Esophagus (tissue), 2 donors: ENCODE measurements around the gene FUNDC1. TPM values are rescaled to one million over a fixed set of nuclear protein-coding genes. Genes with fewer than 3 reads are reported as not detected.
"Not testable (repeated sequence)": the region's sequence is repeated elsewhere in the genome, so short reads cannot be mapped to it uniquely, and the experiment has no call there.

Experiments used
- H3K27ac ChIP-seq, 2 donors: one replicate each; pipeline ENCODE4 v1.5.1; 2013; ENCODE audit warnings: low read depth in 2 of 2, mild to moderate bottlenecking in 2 of 2, inconsistent platforms in 1 of 2, low read length in 1 of 2, moderate library complexity in 1 of 2
- H3K27me3 ChIP-seq, 2 donors: one replicate each; pipeline ENCODE4 v1.6.1; 2013; ENCODE audit warnings: low read length in 2 of 2, control low read depth in 1 of 2, mild to moderate bottlenecking in 1 of 2; ENCODE audit not compliant: insufficient read depth in 2 of 2, control insufficient read depth in 1 of 2
- H3K36me3 ChIP-seq, 2 donors: one replicate each; pipeline ENCODE4 v1.6.1; 2013; ENCODE audit warnings: low read length in 1 of 2; ENCODE audit not compliant: control insufficient read depth in 2 of 2, insufficient read depth in 2 of 2
- H3K4me1 ChIP-seq, 2 donors: one replicate each; pipeline ENCODE4 v1.6.1; 2013; ENCODE audit warnings: low read length in 1 of 2; ENCODE audit not compliant: control insufficient read depth in 2 of 2, insufficient read depth in 2 of 2
- H3K4me3 ChIP-seq, 2 donors: one replicate each; pipeline ENCODE4 v1.5.1; 2013; ENCODE audit warnings: low read length in 2 of 2, mild to moderate bottlenecking in 2 of 2, low read depth in 1 of 2, moderate library complexity in 1 of 2
- H3K9me3 ChIP-seq, 2 donors: one replicate each; pipeline ENCODE4 v1.6.1; 2013; ENCODE audit warnings: mild to moderate bottlenecking in 2 of 2, low read depth in 1 of 2, low read length in 1 of 2, moderate library complexity in 1 of 2; ENCODE audit not compliant: control insufficient read depth in 2 of 2, insufficient read depth in 1 of 2
- WGBS, 2 donors: extraction: QIAGEN DNeasy Blood & Tissue Kit; methylation state at CpG; one replicate each; pipeline ENCODE4 v1.1.7; 2013; 5-methylcytosine and 5-hydroxymethylcytosine counted together
- polyA plus RNA-seq, 2 donors: library from polyadenylated mRNA; stranded (reverse); fragments of 200-250 nt; gene quantifications; one replicate each; pipeline ENCODE4 v1.2.3, GENCODE V29; 2013
- donor health status: healthy with polysubstance abuse.
- donor health status: Bipolar disorder and iron deficiency.

Gene FUNDC1, protein sequence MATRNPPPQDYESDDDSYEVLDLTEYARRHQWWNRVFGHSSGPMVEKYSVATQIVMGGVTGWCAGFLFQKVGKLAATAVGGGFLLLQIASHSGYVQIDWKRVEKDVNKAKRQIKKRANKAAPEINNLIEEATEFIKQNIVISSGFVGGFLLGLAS
- 10 to 100 TPM; 15.8 to 20.0 TPM for polyA plus RNA-seq

DNA sequence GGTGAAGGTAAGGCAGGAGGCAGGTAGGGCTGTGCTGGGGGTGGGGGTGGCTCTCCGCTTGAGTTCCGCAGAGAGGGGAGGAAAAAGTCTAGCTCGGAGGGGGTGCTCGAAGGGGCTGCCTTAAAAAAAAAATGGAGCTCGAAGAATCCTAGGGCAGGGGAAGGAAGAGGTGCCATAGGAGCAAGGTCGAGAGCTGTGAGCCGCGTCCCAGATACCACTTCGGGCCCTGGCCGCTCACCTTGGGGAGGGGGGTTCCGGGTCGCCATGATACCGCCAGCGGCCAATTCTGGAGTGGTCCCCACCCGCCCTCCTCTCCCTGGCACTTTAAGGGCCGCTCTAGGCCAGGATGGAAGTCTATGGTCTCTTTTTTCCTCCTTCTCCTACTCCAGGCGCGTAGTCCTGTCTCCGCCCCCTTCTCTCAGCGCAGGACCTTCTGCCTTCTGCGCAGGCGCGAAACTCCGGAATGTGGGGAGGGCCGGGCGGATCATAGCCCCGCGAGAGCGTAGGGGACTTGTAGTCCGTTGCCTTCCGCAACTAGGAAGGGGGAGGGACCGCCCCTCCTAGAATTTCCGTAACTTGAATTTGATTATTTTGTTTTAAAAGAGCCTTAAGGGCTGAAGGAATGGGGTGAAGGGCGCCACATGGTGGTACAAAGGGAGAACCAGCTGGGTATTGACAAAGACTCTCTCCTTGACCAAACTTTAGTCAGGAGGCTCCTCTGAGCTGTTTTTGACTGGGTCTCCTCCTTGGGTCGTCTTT lies at the start of gene FUNDC1:
Gene FUNDC1 (minus strand): TSS at position 293 of the 759 bp plus-strand sequence. CDS start 27 bp downstream, at position 266.
- peak within 1 kb of the TSS; percentile 71 to 74 for H3K4me3 ChIP-seq
- H3K27ac ChIP-seq: peak within 1 kb of the TSS; percentile 62 to 67
- H3K9me3 ChIP-seq: no peaks in the 10 kb centered on the region
- no peaks in the 10 kb centered on the region for H3K27me3 ChIP-seq
- H3K4me1 ChIP-seq: no peaks in the 10 kb centered on the region
- no peaks in the 10 kb centered on the region for H3K36me3 ChIP-seq
- WGBS, 2 donors: 0 to 4% methylated on average over 29 to 35 of the region's 35 CpGs

DNA sequence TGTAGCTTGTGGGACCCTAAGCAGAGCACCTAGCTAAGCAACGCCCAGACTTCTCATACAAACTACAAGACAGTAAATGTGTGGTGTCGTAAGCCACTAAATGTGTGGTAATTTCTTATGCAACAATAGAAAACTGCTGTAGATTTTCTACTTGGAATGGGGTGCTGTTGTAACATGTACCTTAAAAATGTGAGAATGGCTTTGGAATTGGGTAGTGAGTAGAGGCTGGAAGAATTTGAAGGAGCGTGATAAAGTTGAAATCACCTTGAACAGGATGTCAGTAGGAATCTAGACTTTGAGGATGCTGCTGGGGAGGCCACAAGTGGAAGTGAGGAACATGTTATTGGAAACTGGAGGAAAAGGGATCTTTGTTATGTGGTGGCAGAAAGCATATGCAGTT lies 43.2 kb upstream of the FUNDC1 start:
- Histone ChIP-seq H3K4me1 (no peaks in the 10 kb centered on the region), H3K9me3 (no peaks in the 10 kb centered on the region), H3K27me3 (no peaks in the 10 kb centered on the region), H3K36me3 (no peaks in the 10 kb centered on the region), H3K4me3 (no peak overlapping the region), H3K27ac (no peak overlapping the region)
- 70 to 81% methylated on average over 3 of the region's 3 CpGs for WGBS, 2 donors

DNA sequence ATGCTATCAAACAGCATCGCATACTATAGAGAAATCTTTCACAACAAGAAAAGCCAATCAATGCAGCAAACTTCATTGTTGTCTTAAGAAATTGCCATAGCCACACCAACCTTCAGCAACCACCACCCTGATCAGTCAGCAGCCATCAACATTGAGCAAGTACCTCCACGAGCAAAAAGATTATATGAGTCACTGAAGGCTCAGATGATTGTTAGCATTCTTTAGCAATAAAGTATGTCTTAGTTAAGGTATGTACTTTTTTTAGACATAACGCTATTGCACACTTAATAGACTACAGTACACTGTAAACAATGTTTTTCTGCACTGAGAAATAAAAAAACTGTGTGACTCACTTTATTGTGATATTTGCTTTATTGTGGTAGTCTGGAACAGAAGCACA lies 37.8 kb upstream of the FUNDC1 start:
- Histone ChIP-seq H3K27ac (no peak overlapping the region), H3K27me3 (no peaks in the 10 kb centered on the region), H3K4me3 (no peak overlapping the region), H3K36me3 (no peaks in the 10 kb centered on the region), H3K9me3 (no peaks in the 10 kb centered on the region), H3K4me1 (no peaks in the 10 kb centered on the region)
- 57 to 61% methylated on average over 3 of the region's 3 CpGs for WGBS, 2 donors

DNA sequence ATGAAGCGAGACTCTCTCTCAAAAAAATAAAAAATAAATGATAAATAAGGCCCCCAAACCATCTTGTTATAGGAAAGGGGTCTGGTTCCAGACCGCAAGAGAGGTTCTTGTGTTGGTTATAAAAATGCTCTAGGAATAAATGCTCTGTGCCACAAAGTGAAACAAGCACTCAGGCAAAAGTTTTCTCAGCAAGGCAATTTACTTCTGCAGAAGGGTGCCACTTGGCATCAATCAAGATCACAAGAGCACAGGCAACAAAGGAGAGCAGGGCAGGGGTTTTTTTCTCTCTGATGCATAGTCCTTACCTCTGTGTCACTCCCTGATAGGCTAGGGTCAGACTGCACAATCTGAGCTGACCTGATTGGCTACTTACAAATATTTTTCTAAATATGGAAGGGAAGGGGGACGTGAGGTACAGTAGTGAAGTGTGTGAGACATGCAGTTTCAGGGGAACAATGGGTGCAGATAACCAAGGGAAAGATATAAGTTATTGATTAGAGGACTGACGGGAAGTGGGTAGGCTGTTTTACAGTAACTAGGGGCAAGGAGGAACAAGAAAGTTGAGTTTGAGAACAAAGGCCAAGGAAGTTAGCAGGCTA lies 29.8 kb upstream of the FUNDC1 start:
- Histone ChIP-seq H3K27me3 (no peaks in the 10 kb centered on the region), H3K4me1 (no peaks in the 10 kb centered on the region), H3K4me3 (no peak overlapping the region), H3K27ac (no peak overlapping the region), H3K36me3 (no peaks in the 10 kb centered on the region), H3K9me3 (peaks cover 2 to 4% of the 10 kb centered on the region in 2 donors)
- 84 to 93% methylated on average over 4 of the region's 4 CpGs for WGBS, 2 donors

DNA sequence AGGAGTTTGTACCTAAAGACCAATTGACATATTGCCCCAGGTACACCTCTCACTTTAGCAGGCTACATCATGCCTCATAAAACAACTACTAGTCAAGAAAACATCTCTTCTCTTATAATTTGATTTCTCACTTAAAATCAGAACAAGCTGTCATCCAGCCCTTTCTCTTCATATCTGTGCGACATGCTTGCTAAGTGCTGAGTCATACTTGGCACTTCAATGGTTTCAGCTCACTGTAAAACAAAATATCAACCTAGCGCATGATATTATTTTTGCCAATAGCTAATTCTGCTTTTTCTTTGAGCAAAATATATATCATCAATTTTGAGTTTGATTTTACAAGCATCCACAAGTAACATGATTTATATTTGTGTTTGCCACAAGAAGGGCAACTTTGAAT lies 27.9 kb upstream of the FUNDC1 start:
- Histone ChIP-seq H3K27me3 (no peaks in the 10 kb centered on the region), H3K27ac (no peak overlapping the region), H3K4me1 (no peaks in the 10 kb centered on the region), H3K36me3 (no peaks in the 10 kb centered on the region), H3K9me3 (peaks cover 2 to 4% of the 10 kb centered on the region in 2 donors), H3K4me3 (no peak overlapping the region)
- WGBS, 2 donors: 31 to 61% methylated on average over 2 of the region's 2 CpGs

DNA sequence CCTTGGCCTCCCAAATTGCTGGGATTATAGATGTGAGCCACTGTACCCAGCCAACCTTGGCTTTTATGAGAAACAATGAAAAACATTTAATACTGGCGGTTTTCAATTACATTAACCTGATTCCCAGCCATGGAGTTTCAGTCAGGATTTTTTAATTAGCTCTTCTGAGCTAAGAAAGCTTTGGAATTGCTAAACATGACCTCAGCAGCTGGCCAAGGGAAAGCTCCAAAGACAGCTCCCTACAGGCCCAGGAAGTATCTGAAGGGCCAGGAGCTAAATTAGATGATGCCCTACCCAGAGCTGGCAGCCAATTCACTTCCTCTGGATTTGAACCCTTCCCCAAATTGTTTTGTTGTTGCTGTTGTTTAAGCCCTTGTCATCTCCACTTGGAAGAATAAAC lies 26.5 kb upstream of the FUNDC1 start:
- no peaks in the 10 kb centered on the region for H3K27me3 ChIP-seq
- no peak overlapping the region for H3K27ac ChIP-seq
- H3K9me3 ChIP-seq: peaks cover 2 to 4% of the 10 kb centered on the region in 2 donors
- H3K4me1 ChIP-seq: no peaks in the 10 kb centered on the region
- H3K4me3 ChIP-seq: no peak overlapping the region
- H3K36me3 ChIP-seq: no peaks in the 10 kb centered on the region
- 85 to 86% methylated on average over 1 of the region's 1 CpG for WGBS, 2 donors

DNA sequence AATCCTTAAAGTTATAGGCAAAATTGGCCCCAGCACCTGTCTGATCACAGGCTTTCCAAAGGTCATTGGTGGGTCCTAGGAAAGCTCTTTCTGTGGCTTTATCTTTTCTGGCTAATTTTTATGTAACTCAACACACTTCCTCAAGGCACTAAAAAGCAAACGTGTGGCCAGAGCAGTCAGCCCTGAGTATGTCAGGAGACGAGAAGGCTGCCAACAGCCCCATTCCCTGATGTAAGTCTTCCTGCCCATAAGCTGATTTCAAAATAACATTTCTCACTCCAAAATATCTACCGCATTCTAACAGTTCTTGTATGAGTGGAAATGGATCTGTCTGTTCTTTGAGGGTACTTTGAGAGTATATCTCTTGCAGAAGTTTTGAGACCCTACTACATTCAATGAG lies 25.5 kb upstream of the FUNDC1 start:
- Histone ChIP-seq H3K27me3 (no peaks in the 10 kb centered on the region), H3K4me3 (no peak overlapping the region)
- 62 to 74% methylated on average over 3 of the region's 3 CpGs for WGBS, 2 donors

DNA sequence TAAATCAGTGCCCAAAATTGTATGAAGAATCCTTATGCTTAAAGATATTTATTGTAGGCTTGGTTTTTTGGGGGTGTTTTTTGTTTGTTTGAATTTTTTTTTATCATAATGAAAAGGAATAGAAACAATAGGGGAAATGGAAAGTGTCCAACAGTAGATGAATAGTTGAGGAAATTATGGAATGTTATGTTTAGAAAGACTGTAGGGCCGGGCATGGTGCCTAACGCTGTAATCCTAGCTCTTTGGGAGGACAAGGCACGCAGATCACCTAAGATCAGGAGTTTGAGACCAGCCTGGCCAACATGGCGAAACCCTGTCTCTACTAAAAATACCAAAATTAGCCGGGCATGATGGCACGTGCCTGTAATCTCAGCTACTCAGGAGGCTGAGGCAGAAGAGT lies 19.2 kb upstream of the FUNDC1 start:
- not testable (repeated sequence) for H3K27me3 ChIP-seq, H3K9me3 ChIP-seq
- WGBS, 2 donors: 70 to 72% methylated on average over 6 of the region's 6 CpGs

More for the DNA sequence above, 25.5 kb upstream of the FUNDC1 start:
- Histone ChIP-seq H3K27ac (no peak overlapping the region), H3K36me3 (no peaks in the 10 kb centered on the region), H3K9me3 (peaks cover 2 to 4% of the 10 kb centered on the region in 2 donors), H3K4me1 (no peaks in the 10 kb centered on the region)

DNA sequence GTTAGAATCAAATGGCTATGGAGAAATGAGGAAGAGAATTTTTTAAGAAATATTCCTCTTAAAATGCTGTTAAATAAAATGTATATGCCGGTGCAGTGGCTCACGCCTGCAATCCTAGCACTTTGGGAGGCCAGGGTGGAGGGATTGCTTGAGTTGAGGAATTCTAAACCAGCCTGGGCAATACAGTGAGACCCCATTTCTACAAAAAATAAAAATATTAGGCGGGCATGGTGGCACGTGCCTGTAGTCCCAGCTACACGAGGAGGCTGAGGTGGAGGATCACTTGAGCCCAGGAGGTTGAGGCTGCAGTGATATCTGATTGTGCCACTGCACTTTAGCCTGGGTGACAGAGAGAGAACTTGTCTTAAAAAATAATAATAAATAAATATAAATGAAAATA lies 7.9 kb upstream of the FUNDC1 start:
- Histone ChIP-seq H3K4me3 (no peak overlapping the region), H3K36me3 (no peaks in the 10 kb centered on the region), H3K27me3 (no peaks in the 10 kb centered on the region), H3K9me3 (no peaks in the 10 kb centered on the region), H3K27ac (no peak overlapping the region), H3K4me1 (no peaks in the 10 kb centered on the region)
- WGBS, 2 donors: 83 to 98% methylated on average over 5 of the region's 5 CpGs

More for the DNA sequence above, 19.2 kb upstream of the FUNDC1 start:
- not testable (repeated sequence) for H3K4me1 ChIP-seq, H3K36me3 ChIP-seq, H3K27ac ChIP-seq, H3K4me3 ChIP-seq
